T-helper 1 cell treated with Interleukin-12 subunit alpha and Interleukin-12 subunit beta and Interleukin-4 antibody, amounts not matched to agents 30 ng/mL and 1 ng/mL, for 36 hours (primary cell): ENCODE results near the gene ABL2. TPM values are rescaled to one million over a fixed set of nuclear protein-coding genes. Genes with fewer than 3 reads are reported as not detected.
"Not testable (repeated sequence)": the region's sequence is repeated elsewhere in the genome, so short reads cannot be mapped to it uniquely, and the experiment has no call there.

Source experiments
- intact Hi-C: fragments of 100-400 bp; cut with micrococcal nuclease; formaldehyde crosslinking; loops from one replicate; pipeline ENCODE4 v1.15.1; 2024
- total RNA-seq: library from RNA; stranded (reverse); gene quantifications from 2 replicates; pipeline ENCODE4 v1.2.3, GENCODE V29; 2022

Gene ABL2
- total RNA-seq, 1 donor from 2014 or later, result 10.0 TPM

- intact Hi-C loops, result not testable (repeated sequence)
These were observed 8.4 kb downstream of the ABL2 start for GRCh38 chr1:179221121-179221520.

GRCh38 chr1:179217943-179218507 lies 11.5 kb downstream of the ABL2 start:
- intact Hi-C loops, result no loop called here

- intact Hi-C loops, result not testable (repeated sequence)
These were observed 16.2 kb downstream of the ABL2 start for GRCh38 chr1:179213317-179213716.

DNA sequence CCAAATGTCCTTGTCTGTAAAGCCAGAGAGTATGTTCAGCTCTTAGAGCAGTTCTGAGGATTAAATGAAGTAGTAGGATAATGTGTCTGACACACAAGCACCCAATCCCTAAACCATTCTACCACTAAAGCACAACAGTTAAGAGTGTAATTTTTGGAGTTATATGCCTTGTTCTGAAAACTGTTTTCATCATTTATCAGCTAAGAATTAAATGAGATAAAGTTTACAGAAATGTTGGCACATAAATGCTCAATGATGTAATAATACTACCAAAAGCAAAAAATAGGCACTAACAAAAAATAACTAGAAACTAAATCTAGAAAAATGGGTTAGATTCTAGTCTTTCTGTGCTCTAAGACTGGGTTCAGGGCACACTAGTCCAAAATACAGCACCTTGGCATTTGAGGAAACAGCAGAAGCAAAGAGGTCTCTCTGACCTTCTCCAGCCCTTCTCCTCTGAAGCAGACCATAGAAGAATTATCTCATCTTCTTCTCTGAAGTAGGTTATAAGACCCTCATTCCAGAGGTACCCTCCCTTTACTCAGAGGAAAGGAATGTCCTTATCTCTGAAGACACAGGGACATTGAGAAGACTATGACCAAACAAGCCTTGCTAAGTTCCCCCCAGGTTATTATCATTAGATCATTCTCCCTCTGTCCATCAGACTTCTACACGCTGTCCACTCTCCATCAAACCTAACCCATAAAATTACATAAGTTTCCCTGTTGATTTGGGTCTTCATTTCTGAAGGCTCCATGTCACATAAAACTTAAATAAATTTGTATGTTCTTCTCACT lies 20.6 kb downstream of the ABL2 start:
- intact Hi-C loops, result no loop called here

GRCh38 chr1:179206812-179207211 lies 22.7 kb downstream of the ABL2 start:
- intact Hi-C loops, result no loop called here

- intact Hi-C loops, result no loop called here
These were observed 24.2 kb downstream of the ABL2 start for GRCh38 chr1:179205284-179205683.

GRCh38 chr1:179202161-179202560 lies 27.3 kb downstream of the ABL2 start:
- intact Hi-C loops, result no loop called here

DNA sequence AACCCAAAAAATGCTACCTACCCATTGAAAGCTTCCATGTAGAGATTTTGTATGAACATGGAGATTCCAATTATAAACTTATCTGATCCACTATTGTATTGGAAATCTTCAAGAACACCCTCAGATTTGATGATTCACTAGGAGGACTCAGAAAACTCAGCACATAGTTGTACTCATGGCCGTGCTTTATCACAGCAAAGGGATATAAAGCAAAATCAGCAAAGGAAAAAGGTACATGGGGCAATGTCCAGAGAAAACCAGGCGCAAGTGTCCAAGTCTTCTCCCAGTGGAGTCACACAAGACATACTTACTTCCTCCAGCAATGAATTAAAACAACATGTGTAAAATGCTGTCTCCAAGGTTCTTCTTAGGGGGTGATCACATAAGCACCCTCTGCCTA lies 28.9 kb downstream of the ABL2 start:
- intact Hi-C loops, result no loop called here

DNA sequence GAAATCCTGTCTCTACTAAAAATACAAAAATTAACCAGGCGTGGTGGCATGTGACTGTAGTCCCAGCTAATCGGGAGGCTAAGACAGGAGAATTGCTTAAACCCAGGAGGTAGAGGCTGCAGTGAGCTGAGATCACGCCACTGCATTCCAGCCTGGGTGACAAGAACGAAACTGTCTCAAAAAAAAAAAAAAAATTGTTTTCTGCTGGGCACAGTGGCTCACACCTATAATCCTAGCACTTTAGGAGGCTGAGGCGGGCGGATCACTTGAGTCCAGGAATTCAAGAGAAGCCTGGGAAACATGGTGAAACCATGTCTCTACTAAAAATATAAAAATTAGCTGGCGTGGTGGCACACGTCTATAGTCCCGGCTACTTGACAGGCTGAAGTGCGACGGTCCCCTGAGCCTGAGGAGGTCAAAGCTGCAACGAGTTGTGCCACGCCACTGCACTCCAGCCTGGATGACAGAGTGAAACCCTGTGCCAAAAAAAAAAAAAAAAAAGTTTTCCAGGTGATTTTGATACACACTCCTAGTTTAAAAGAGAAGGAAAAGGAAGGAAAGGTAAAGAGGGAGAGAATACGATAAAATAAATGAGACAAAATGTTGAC lies 31.7 kb downstream of the ABL2 start:
- intact Hi-C loops, result loop anchor here (10.0 kb wide), 1 partner anchor 193 kb away; no protein-coding TSS in a partner anchor

DNA sequence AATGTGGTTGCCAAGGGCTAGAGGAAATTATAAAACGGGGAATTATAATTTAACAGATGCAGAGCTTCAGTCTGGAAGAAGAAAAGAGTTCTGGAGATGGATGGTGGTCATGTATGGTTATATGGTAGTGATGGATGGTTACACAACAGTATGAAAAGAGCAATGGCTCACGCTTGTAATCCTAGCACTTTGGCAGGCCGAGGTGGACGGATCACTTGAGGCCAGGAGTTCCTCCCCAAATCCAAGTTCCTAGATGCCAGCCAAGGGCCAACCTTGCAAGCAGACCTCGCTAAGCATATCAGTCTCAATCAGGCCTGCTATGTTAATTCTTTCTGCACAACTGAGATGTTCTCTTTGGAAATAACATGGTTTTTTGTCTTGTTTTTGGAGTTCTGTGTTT lies 33.6 kb downstream of the ABL2 start:
- intact Hi-C loops, result loop anchor here (2.0 to 10.0 kb wide), 2 partner anchors 33 to 191 kb away; partner anchors contain the start of gene ABL2

DNA sequence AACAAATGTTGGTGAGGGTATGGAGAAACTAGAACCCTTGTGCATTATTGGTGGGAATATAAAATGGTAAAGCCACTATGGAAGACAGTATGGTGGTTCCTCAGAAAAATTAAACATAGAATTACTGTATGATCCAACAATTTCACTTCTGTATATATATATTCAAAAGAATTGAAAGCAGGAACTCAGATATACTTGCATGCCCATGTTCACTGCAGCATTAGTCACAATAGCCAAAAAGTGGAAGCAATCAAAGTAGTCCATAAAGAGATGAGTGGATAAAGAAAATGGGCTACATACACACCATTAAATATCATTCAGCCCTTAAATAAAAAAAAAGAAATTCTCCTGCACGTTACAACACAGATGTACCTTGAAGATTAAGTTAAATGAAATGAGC lies 34.1 kb downstream of the ABL2 start:
- intact Hi-C loops, result loop anchor here (2.0 to 10.0 kb wide), 2 partner anchors 33 to 191 kb away; partner anchors contain the start of gene ABL2

GRCh38 chr1:179194068-179194537 lies 35.4 kb downstream of the ABL2 start:
- intact Hi-C loops, result loop anchor here (1.0 to 10.0 kb wide), 5 partner anchors 35 to 189 kb away; partner anchors contain the start of gene ABL2

GRCh38 chr1:179190861-179191260 lies 38.6 kb downstream of the ABL2 start:
- intact Hi-C loops, result loop anchor here (5.0 to 10.0 kb wide), 2 partner anchors 49 to 186 kb away; no protein-coding TSS in a partner anchor

GRCh38 chr1:179187735-179188471 lies 41.6 kb downstream of the ABL2 start:
- intact Hi-C loops, result no loop called here

DNA sequence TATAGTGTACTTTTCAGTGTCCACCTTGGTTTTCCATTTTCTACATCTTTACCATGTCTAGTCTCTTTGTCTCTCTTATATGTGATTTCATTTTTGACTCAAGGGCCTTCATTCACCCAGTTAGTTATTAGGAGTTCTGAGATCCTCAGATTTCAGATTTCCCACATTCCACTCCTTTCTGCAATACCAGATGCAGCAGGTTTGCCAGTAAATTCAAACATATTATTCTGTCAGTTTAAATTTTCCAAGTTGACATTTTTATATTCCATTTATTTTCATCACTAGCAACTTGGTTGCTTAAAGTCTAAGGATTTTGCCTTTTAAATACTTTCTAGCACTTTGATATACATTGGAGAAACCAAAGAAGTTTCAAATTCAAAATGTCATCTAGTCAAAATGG lies 42.4 kb downstream of the ABL2 start:
- intact Hi-C loops, result no loop called here

- intact Hi-C loops, result no loop called here
These were observed 45.1 kb downstream of the ABL2 start for GRCh38 chr1:179184403-179184802.

DNA sequence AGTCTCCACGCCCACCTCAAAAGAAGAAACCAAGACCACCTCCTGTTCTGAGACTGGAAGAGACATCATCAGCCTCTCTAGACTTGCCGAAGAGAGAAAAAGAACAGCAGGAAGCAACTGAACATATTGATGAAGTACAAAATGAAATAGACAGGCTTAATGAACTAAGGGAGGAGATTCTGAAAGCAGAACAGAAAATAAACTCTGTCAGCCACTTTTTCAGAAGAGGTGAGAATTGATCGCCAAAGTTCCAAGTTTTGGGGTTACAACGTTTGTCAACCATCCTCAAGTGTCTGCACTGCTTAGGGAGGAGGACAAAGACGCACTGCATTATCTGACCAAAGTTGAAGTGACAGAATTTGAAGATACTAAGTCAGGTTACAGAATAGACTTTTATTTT lies 45.6 kb downstream of the ABL2 start:
- intact Hi-C loops, result no loop called here

DNA sequence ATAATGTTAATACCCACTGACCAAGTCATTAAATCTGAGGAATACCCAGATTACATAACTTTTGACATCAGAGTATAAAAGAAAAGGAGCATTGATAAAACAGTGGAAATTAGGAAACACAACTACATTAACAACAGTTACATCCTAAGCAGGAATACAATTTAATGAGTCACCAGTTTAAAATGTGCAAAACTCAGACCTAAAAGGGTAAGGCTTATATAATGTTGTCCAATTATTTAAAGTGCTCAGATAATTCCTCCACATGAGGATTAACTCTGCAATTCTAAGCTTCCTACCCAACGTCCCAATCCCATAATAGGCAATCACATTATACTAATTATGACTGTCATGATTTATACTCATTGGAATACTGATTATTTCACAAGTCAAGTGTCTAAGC lies 50.5 kb downstream of the ABL2 start:
- intact Hi-C loops, result no loop called here

DNA sequence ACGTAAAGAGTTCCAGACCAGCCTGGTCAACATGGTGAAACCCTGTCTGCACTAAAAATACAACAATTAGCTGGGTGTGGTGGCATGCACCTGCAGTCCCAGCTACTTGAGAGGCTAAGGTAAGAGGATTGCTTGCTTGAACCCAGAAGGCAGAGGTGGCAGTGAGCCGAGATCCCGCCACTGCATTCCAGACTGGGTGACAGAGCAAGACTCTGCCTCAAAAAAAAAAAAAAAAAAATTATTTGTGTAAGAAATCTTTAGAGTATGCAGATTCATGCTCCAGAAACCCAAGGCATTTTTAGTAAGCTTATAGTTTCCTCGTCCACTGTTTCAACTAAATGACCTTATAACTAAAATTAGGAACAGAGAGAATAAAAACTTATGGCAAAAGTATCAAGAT lies 51.3 kb downstream of the ABL2 start:
- intact Hi-C loops, result no loop called here

GRCh38 chr1:179177615-179178014 lies 51.9 kb downstream of the ABL2 start:
- intact Hi-C loops, result no loop called here

DNA sequence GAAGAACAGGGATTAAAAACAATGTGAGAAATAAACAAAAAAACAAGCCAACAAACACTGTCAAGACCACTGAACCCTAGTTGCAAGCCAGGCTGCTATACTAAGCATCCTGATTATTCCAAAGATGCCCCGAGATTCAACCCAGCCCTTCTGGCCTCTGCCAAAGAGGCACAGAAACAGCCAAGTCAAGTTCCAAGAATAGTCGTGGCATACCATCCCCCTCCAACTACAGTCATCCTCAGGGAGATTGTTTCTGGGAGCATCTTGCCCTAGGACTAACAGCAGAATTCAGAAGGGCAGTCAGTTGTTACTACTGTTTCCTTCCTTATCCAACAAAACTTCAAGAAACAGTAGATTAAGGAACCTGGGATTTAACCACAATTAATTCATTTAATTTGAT lies 52.3 kb downstream of the ABL2 start:
- intact Hi-C loops, result no loop called here
